Calu3 (cell line): ENCODE data around the gene GAS5. TPM values are rescaled to one million over a fixed set of nuclear protein-coding genes. Genes with fewer than 3 reads are reported as not detected.
A peak's percentile ranks its signal among the peaks of the same experiment; 100 is the strongest.
"Not testable (repeated sequence)": the region's sequence is repeated elsewhere in the genome, so short reads cannot be mapped to it uniquely, and the experiment has no call there.

ENCODE experiments used
- BruUV-seq: library from RNA; stranded (reverse); fragments of 400-500 nt; replicated peaks from 2 replicates; lab custom pipeline; 2021; lab: Mats Ljungman, UMichigan
- CTCF ChIA-PET: fragments of 300-600 bp; sonication (Branson Sonifier 250); formaldehyde crosslinking; loops from one replicate; lab custom pipeline; 2022; ENCODE audit warnings: antibody characterized with exemption; lab: Charles Lee
- DNase-seq: peaks from one replicate; pipeline ENCODE4 v3.0.0; 2022
- H3K27ac Mint-ChIP-seq: one replicate; pipeline ENCODE4 v1.8.0; 2022; ENCODE audit warnings: mixed read lengths; ENCODE audit not compliant: unreplicated experiment
- H3K27me3 Mint-ChIP-seq: one replicate; pipeline ENCODE4 v1.8.0; 2022; ENCODE audit warnings: mixed read lengths; ENCODE audit not compliant: unreplicated experiment
- H3K36me3 Mint-ChIP-seq: one replicate; pipeline ENCODE4 v1.8.0; 2022; ENCODE audit warnings: mild to moderate bottlenecking, moderate library complexity, mixed read lengths; ENCODE audit not compliant: insufficient read depth, unreplicated experiment
- H3K4me1 Mint-ChIP-seq: one replicate; pipeline ENCODE4 v1.8.0; 2022; ENCODE audit warnings: mild to moderate bottlenecking, low read depth, mixed read lengths; ENCODE audit not compliant: unreplicated experiment
- H3K4me3 Mint-ChIP-seq: one replicate; pipeline ENCODE4 v1.8.0; 2022; ENCODE audit warnings: mild to moderate bottlenecking, low read depth, moderate library complexity, mixed read lengths; ENCODE audit not compliant: unreplicated experiment
- H3K9me3 Mint-ChIP-seq: one replicate; pipeline ENCODE4 v1.8.0; 2022; ENCODE audit warnings: low read depth, mixed read lengths; ENCODE audit not compliant: unreplicated experiment
- CTCF ChIP-seq: fragments of 200-600 bp; IDR thresholded peaks from one replicate; pipeline ENCODE4 v1.8.0; 2022; ENCODE audit warnings: antibody characterized with exemption; ENCODE audit not compliant: unreplicated experiment
- intact Hi-C: fragments of 100-400 bp; cut with micrococcal nuclease; formaldehyde crosslinking; loops from one replicate; pipeline ENCODE4 v1.10.0; 2022; ENCODE audit not compliant: unreplicated experiment
- total RNA-seq: library from RNA; stranded (reverse); gene quantifications from 2 replicates; pipeline ENCODE4 v1.2.3, GENCODE V29; 2022

Gene GAS5
- total RNA-seq, 1 experiment from 2014 or later = 367 TPM

- H3K27me3 Mint-ChIP-seq = peaks cover 13% of the 10 kb centered on the region
- H3K27ac Mint-ChIP-seq = peak overlapping the region; percentile 100
- H3K36me3 Mint-ChIP-seq = peaks cover 97% of the 10 kb centered on the region
- intact Hi-C loops = no loop called here
- peak overlapping the region; percentile 81 for H3K4me3 Mint-ChIP-seq
- no peaks in the 10 kb centered on the region for H3K9me3 Mint-ChIP-seq
- DNase-seq = no peak
- TF ChIP-seq CTCF = no peak
- H3K4me1 Mint-ChIP-seq = peaks cover 28% of the 10 kb centered on the region
- CTCF ChIA-PET = interaction anchor here (0.6 to 0.7 kb wide), 2 partner anchors 215 to 292 kb away, joined by 5 to 6 read pairs; no protein-coding TSS in a partner anchor
- no TSS peak for BruUV-seq
Observed at GRCh38 chr1:173863224-173864161, 4.3 kb downstream of the GAS5 start.

GRCh38 chr1:173862769-173863223 lies 5.0 kb downstream of the GAS5 start:
- CTCF ChIA-PET = interaction anchor here (0.6 kb wide), 1 partner anchor 162 kb away, joined by 3 read pairs; no protein-coding TSS in a partner anchor

GRCh38 chr1:173862146-173862768 lies 5.5 kb downstream of the GAS5 start:
- intact Hi-C loops, H3K9me3 Mint-ChIP-seq, DNase-seq, H3K4me3 Mint-ChIP-seq, H3K27me3 Mint-ChIP-seq, BruUV-seq: not testable (repeated sequence)
- Mint-ChIP-seq H3K36me3 (peaks cover 96% of the 10 kb centered on the region), H3K27ac (peak overlapping the region; percentile 100), H3K4me1 (peaks cover 21% of the 10 kb centered on the region)
- CTCF ChIA-PET = interaction anchor here (0.6 kb wide), 1 partner anchor 162 kb away, joined by 3 read pairs; no protein-coding TSS in a partner anchor

More at GRCh38 chr1:173862769-173863223, 5.0 kb downstream of the GAS5 start:
- H3K4me3 Mint-ChIP-seq = no peak overlapping the region
- no peak for TF ChIP-seq CTCF
- H3K36me3 Mint-ChIP-seq = peaks cover 97% of the 10 kb centered on the region
- intact Hi-C loops = no loop called here
- no peaks in the 10 kb centered on the region for H3K9me3 Mint-ChIP-seq
- peaks cover 6% of the 10 kb centered on the region for H3K27me3 Mint-ChIP-seq
- BruUV-seq = no TSS peak
- H3K4me1 Mint-ChIP-seq = peaks cover 24% of the 10 kb centered on the region
- peak overlapping the region; percentile 100 for H3K27ac Mint-ChIP-seq
- DNase-seq = no peak

- Mint-ChIP-seq H3K27ac (peak overlapping the region; percentile 100), H3K36me3 (peaks cover 91% of the 10 kb centered on the region), H3K4me3 (no peak overlapping the region), H3K27me3 (no peaks in the 10 kb centered on the region), H3K9me3 (no peaks in the 10 kb centered on the region), H3K4me1 (peaks cover 21% of the 10 kb centered on the region)
- no peak for TF ChIP-seq CTCF
- no TSS peak for BruUV-seq
- intact Hi-C loops = no loop called here
- CTCF ChIA-PET = no interaction called here
- DNase-seq = no peak
Observed at GRCh38 chr1:173861731-173862145, 6.1 kb downstream of the GAS5 start.
